GM23248 (cell line): Measurements from ENCODE around the gene TMEM61.

Experiments used
- EZH2 ChIP-seq: fragments of 200-600 bp; sonication (generic); IDR thresholded peaks from 2 replicates; pipeline ENCODE4 v1.6.1; 2018; ENCODE audit warnings: antibody characterized with exemption, mild to moderate bottlenecking; ENCODE audit not compliant: insufficient read depth, poor library complexity, severe bottlenecking
- EZH2phosphoT487 ChIP-seq: fragments of 200-600 bp; sonication (generic); IDR thresholded peaks from 2 replicates; pipeline ENCODE4 v1.6.1; 2018; ENCODE audit warnings: antibody characterized with exemption, moderate library complexity, mild to moderate bottlenecking, low read depth; ENCODE audit not compliant: insufficient read depth

DNA sequence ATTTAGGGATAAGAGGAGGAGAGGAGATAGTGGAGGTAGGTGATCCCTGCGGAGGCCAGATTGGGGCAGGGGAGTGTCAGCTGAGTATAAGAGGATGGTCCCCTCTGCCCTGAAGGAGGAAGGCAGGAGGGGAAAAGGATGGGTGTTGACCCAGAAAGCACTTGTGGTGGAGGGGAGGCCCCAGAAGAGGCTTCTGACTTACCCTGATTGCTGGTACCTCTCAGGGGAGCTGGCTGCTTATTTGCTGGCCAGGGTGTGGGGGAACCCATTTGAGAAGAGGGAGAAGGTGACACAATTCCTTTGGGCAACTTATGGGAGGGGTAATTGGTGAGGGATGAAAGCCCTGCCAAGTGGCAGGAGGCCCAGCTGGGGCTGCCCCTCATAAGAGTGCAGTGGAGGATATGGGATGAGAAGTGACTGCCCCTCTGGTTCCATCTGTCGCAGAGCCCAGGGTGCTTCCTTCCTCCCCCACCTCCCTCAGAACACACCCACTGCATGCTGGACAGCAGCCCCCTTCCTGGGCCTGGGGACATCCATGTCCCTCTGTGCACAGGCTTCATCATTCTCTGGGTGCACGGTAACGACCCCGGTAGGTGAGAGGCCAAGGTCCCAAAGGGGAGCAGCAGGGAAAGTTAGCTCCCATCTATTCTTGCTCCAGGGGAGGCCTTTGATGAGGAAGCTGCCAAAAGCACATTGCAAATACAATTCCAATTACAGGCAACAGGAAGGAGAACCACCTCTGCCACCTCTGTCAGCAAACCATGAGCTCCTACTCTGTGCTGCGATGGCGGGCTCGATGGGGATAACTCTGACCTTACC, 57.5 kb downstream of the TMEM61 start:
- TF ChIP-seq EZH2phosphoT487 = no peak
- TF ChIP-seq EZH2 = no peak
